Measurements from ENCODE around the gene UBQLN1. TPM values are rescaled to one million over a fixed set of nuclear protein-coding genes. Genes with fewer than 3 reads are reported as not detected.

The UBQLN1 gene
- total RNA-seq, 2 donors from 2014 or later: 75.6 to 101 TPM

Other genes with a start within 250 kb of the UBQLN1 start
- gene FRMD3, start 169.6 kb downstream of the UBQLN1 start, total RNA-seq: 1 to 10 TPM; 5.1 TPM
- gene IDNK, start 84.8 kb downstream of the UBQLN1 start, total RNA-seq: 1 to 10 TPM; 4.0 to 5.2 TPM
- 10 to 100 TPM in 1 of 2 donors, 1 to 10 TPM in 1; 6.9 to 11.9 TPM for gene GKAP1, start 109.8 kb upstream of the UBQLN1 start, total RNA-seq
- gene KIF27, start 213.5 kb upstream of the UBQLN1 start, total RNA-seq: 1 to 10 TPM; 5.0 to 6.1 TPM

Data from posterior vena cava (tissue), 2 donors.